OCI-LY7 (cell line): Measurements from ENCODE around the gene RHOT2. TPM values are rescaled to one million over a fixed set of nuclear protein-coding genes. Genes with fewer than 3 reads are reported as not detected.

Experiments used
- BruUV-seq: library from RNA; stranded (reverse); fragments of 400-500 nt; replicated peaks from 2 replicates; lab custom pipeline; 2021; lab: Mats Ljungman, UMichigan
- CTCF ChIA-PET: fragments of 300-600 bp; sonication (Branson Sonifier 250); formaldehyde crosslinking; loops from one replicate; lab custom pipeline; 2022; ENCODE audit warnings: antibody characterized with exemption; ENCODE audit not compliant: unreplicated experiment; lab: Charles Lee
- POLR2A ChIA-PET: fragments of 300-600 bp; sonication (Branson Sonifier 250); formaldehyde crosslinking; loops from one replicate; lab custom pipeline; 2022; ENCODE audit warnings: antibody characterized with exemption; lab: Charles Lee
- DNase-seq: peaks from one replicate; pipeline ENCODE4 v3.0.0-alpha.2; 2015; ENCODE audit warnings: low spot score
- H2AFZ ChIP-seq: fragments of 200-600 bp; sonication (generic), shearing (Covaris generic); 2 replicates; pipeline ENCODE4 v1.6.1; 2014; ENCODE audit warnings: mild to moderate bottlenecking, antibody characterized with exemption, low read length, moderate library complexity
- H3K27ac ChIP-seq: fragments of 200-600 bp; sonication (generic); 2 replicates; pipeline ENCODE4 v1.5.1; 2014; ENCODE audit warnings: mixed run types, low read depth, mild to moderate bottlenecking, moderate library complexity, low read length, inconsistent platforms; ENCODE audit not compliant: poor library complexity, severe bottlenecking
- H3K36me3 ChIP-seq: fragments of 200-600 bp; sonication (generic); 2 replicates; pipeline ENCODE4 v1.6.1; 2014; ENCODE audit warnings: mild to moderate bottlenecking, antibody characterized with exemption, low read length, moderate library complexity, mixed read lengths; ENCODE audit not compliant: insufficient read depth
- H3K4me1 ChIP-seq: fragments of 200-600 bp; sonication (generic); 2 replicates; pipeline ENCODE4 v1.5.1; 2014; ENCODE audit warnings: mild to moderate bottlenecking, low read length; ENCODE audit not compliant: insufficient read depth, poor library complexity, severe bottlenecking
- H3K4me2 ChIP-seq: fragments of 200-600 bp; sonication (generic); 2 replicates; pipeline ENCODE4 v1.6.1; 2014; ENCODE audit warnings: mild to moderate bottlenecking, low read length
- H3K4me3 ChIP-seq: fragments of 200-600 bp; sonication (generic); 2 replicates; pipeline ENCODE4 v1.5.1; 2014; ENCODE audit warnings: mild to moderate bottlenecking, low read depth, low read length; ENCODE audit not compliant: poor library complexity, severe bottlenecking
- H3K79me2 ChIP-seq: fragments of 200-600 bp; sonication (generic); 2 replicates; pipeline ENCODE4 v1.6.1; 2016; ENCODE audit warnings: low read depth, mild to moderate bottlenecking, low read length, moderate library complexity, mixed read lengths; ENCODE audit not compliant: insufficient read depth
- H3K9me2 ChIP-seq: fragments of 200-600 bp; sonication (generic); 2 replicates; pipeline ENCODE4 v1.6.1; 2016; ENCODE audit warnings: mild to moderate bottlenecking, low read length, mixed read lengths; ENCODE audit not compliant: insufficient read depth
- H3K9me3 ChIP-seq: fragments of 200-600 bp; sonication (generic); 2 replicates; pipeline ENCODE4 v1.6.1; 2014; ENCODE audit warnings: mild to moderate bottlenecking, mixed run types, low read length, mixed read lengths
- H4K20me1 ChIP-seq: fragments of 200-600 bp; sonication (generic); 2 replicates; pipeline ENCODE4 v1.6.1; 2014; ENCODE audit warnings: mild to moderate bottlenecking, antibody characterized with exemption, low read length, moderate library complexity, mixed read lengths; ENCODE audit not compliant: insufficient read depth
- CTCF ChIP-seq: fragments of 200-600 bp; sonication (generic); conservative IDR thresholded peaks from 2 replicates; pipeline ENCODE4 v1.5.1; 2014; ENCODE audit warnings: mild to moderate bottlenecking, antibody characterized with exemption, low read length, moderate library complexity, mixed read lengths
- EZH2phosphoT487 ChIP-seq: fragments of 200-600 bp; sonication (generic); IDR thresholded peaks from 2 replicates; pipeline ENCODE4 v1.6.1; 2018; ENCODE audit warnings: low read depth, borderline replicate concordance, mild to moderate bottlenecking, mixed run types, antibody characterized with exemption, low read length, moderate library complexity, mixed read lengths
- intact Hi-C: fragments of 100-400 bp; cut with micrococcal nuclease; formaldehyde crosslinking; loops from one replicate; pipeline ENCODE4 v1.10.0; 2022; ENCODE audit not compliant: unreplicated experiment
- total RNA-seq, 2 experiments: library from RNA; depleted of rRNA in 1 of 2; stranded (reverse); fragments of >200 nt in 1 of 2; shearing (Covaris generic) in 1 of 2; gene quantifications; 2 replicates each; pipeline ENCODE4 v1.2.3, GENCODE V29; 2014 to 2022

Gene RHOT2
- total RNA-seq, 2 experiments from 2014 or later: 133 to 136 TPM

GRCh38 chr16:720447-720989 is 52.6 kb downstream of the RHOT2 start:
- ChIA-PET POLR2A (interaction anchor here (0.5 to 3.2 kb wide), 4 partner anchors 8 to 30 kb away, joined by 3 to 26 read pairs (median 3); partner anchors contain the start of gene WDR24), CTCF (interaction anchor here (0.5 to 0.7 kb wide), 2 partner anchors 20 to 1435 kb away, joined by 4 read pairs; partner anchors contain the start of genes CIAO3 and TRAF7)
- H3K4me2 ChIP-seq: peak overlapping the region; percentile 88
- TF ChIP-seq EZH2phosphoT487 (no peak), CTCF (peak; percentile 58)
- no peaks in the 10 kb centered on the region for H3K79me2 ChIP-seq
- no peaks in the 10 kb centered on the region for H3K9me2 ChIP-seq
- no peaks in the 10 kb centered on the region for H4K20me1 ChIP-seq
- H3K27ac ChIP-seq: peak overlapping the region; percentile 93
- peaks cover 63% of the 10 kb centered on the region for H3K4me1 ChIP-seq
- 0 out of 2 replicates have a peak, but pooled peaks cover 10% of the 10 kb centered on the region for H3K36me3 ChIP-seq
- no peaks in the 10 kb centered on the region for H3K9me3 ChIP-seq
- peak; percentile 83 for DNase-seq
- intact Hi-C loops: loop anchor here (2.0 to 5.0 kb wide), 2 partner anchors 18 to 38 kb away; partner anchors contain the start of genes JMJD8 and STUB1
- BruUV-seq: no TSS peak
- H3K4me3 ChIP-seq: peak overlapping the region; percentile 95
- H2AFZ ChIP-seq: peak overlapping the region; percentile 31; the same call in 1 of the 2 replicates

DNA sequence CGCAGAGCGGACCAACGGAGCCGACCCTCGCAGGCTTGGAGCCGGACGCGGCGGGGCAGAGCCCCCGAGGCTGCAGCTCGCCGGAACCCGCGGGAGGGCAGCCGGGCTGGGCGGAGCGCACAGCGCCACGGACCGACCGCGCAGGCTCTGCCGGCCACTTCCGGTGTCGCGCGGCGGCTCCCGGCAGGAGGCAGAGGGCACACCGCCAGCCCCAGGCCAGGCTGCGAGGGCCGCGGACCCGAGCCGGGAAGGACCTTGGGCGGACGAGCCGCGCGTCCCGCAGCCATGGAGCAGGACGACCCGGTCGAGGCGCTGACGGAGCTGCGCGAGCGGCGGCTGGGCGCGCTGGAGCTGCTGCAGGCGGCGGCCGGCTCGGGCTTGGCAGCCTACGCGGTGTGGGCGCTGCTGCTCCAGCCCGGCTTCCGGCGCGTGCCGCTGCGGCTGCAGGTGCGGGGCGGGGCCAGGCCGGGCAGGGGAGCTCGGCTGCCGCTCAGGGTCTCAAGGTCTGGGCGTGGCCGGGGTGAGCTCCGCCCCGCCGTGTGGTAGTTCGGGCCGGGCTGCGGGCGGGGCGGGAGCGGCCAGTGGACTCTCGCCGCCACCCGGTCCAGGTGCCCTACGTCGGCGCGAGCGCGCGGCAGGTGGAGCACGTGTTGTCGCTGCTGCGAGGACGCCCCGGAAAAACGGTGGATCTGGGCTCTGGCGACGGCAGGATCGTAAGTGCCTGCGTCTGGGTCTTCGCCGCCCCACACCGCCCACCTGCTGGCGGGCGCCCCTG is 53.2 kb downstream of the RHOT2 start, which contains the start of gene ANTKMT:
ANTKMT (plus strand) TSS at position 157 of the 775 bp plus-strand sequence; CDS start at position 286, 129 bp downstream.
- BruUV-seq: no TSS peak
- intact Hi-C loops: loop anchor here (2.0 to 5.0 kb wide), 2 partner anchors 18 to 39 kb away; partner anchors contain the start of genes JMJD8 and STUB1
- Histone ChIP-seq H3K4me2 (peak within 1 kb of the TSS; percentile 88), H3K36me3 (0 out of 2 replicates have a peak, but pooled peaks cover 10% of the 10 kb centered on the region), H4K20me1 (no peaks in the 10 kb centered on the region), H3K9me3 (no peaks in the 10 kb centered on the region), H3K4me3 (peak within 1 kb of the TSS; percentile 95), H3K27ac (peak within 1 kb of the TSS; percentile 93), H2AFZ (peak within 1 kb of the TSS; percentile 31; the same call in 1 of the 2 replicates), H3K9me2 (no peaks in the 10 kb centered on the region), H3K79me2 (no peaks in the 10 kb centered on the region), H3K4me1 (peaks cover 62% of the 10 kb centered on the region)
- POLR2A ChIA-PET: interaction anchor here (0.6 to 3.2 kb wide), 5 partner anchors 9 to 991 kb away, joined by 4 to 26 read pairs (median 5); partner anchors contain the start of genes CHTF18 and RPUSD1
- TF ChIP-seq CTCF (no peak), EZH2phosphoT487 (no peak)
- DNase-seq: peak; percentile 96
- CTCF ChIA-PET: interaction anchor here (0.5 to 0.7 kb wide), 2 partner anchors 16 to 1434 kb away, joined by 3 to 4 read pairs; partner anchors contain the start of gene TRAF7
